ENCODE measurements around the gene TNFRSF8. TPM values are rescaled to one million over a fixed set of nuclear protein-coding genes. Genes with fewer than 3 reads are reported as not detected.
A peak's percentile ranks its signal among the peaks of the same experiment; 100 is the strongest.

Gene TNFRSF8
- total RNA-seq, 2 experiments from 2014 or later, result 31.1 to 33.2 TPM

- Mint-ChIP-seq H3K27me3 (no peaks in the 10 kb centered on the region), H3K27ac (no peak overlapping the region), H3K4me3 (no peak overlapping the region), H3K9me3 (no peaks in the 10 kb centered on the region), H3K36me3 (peaks cover 10% of the 10 kb centered on the region), H3K4me1 (ENCODE audit: low read depth) (peaks cover 20% of the 10 kb centered on the region)
- CTCF ChIA-PET, result interaction anchor here (0.8 to 4.0 kb wide), 2 partner anchors 13 to 16 kb away, joined by 3 to 22 read pairs; no protein-coding TSS in a partner anchor
- DNase-seq, result no peak
- POLR2A ChIA-PET, result interaction anchor here (1.9 kb wide), 1 partner anchor 11 kb away, joined by 6 read pairs; no protein-coding TSS in a partner anchor
- intact Hi-C loops (cut with micrococcal nuclease), result no loop called here
Measured at GRCh38 chr1:12140016-12140415, 76.9 kb downstream of the TNFRSF8 start.

- intact Hi-C loops (cut with micrococcal nuclease), result no loop called here
- H3K4me3 Mint-ChIP-seq, result no peak overlapping the region
- H3K9me3 Mint-ChIP-seq, result no peaks in the 10 kb centered on the region
- DNase-seq, result no peak
- CTCF ChIA-PET, result interaction anchor here (0.8 to 4.0 kb wide), 3 partner anchors 14 to 17 kb away, joined by 3 to 22 read pairs (median 6); no protein-coding TSS in a partner anchor
- H3K27me3 Mint-ChIP-seq, result no peaks in the 10 kb centered on the region
- POLR2A ChIA-PET, result interaction anchor here (1.9 kb wide), 1 partner anchor 10 kb away, joined by 6 read pairs; no protein-coding TSS in a partner anchor
- H3K27ac Mint-ChIP-seq, result no peak overlapping the region
- peaks cover 26% of the 10 kb centered on the region for H3K4me1 Mint-ChIP-seq (ENCODE audit: low read depth)
- H3K36me3 Mint-ChIP-seq, result peaks cover 13% of the 10 kb centered on the region
Measured at GRCh38 chr1:12140515-12141162, 77.5 kb downstream of the TNFRSF8 start.

GRCh38 chr1:12141163-12141850, 78.2 kb downstream of the TNFRSF8 start:
- Mint-ChIP-seq H3K36me3 (peaks cover 11% of the 10 kb centered on the region), H3K4me1 (ENCODE audit: low read depth) (peaks cover 30% of the 10 kb centered on the region), H3K27ac (no peak overlapping the region), H3K4me3 (no peak overlapping the region), H3K9me3 (no peaks in the 10 kb centered on the region), H3K27me3 (no peaks in the 10 kb centered on the region)
- POLR2A ChIA-PET, result interaction anchor here (1.9 kb wide), 1 partner anchor 9 kb away, joined by 6 read pairs; no protein-coding TSS in a partner anchor
- CTCF ChIA-PET, result interaction anchor here (1.3 kb wide), 1 partner anchor 17 kb away, joined by 6 read pairs; no protein-coding TSS in a partner anchor
- no peak for DNase-seq
- intact Hi-C loops (cut with micrococcal nuclease), result no loop called here

- intact Hi-C loops (cut with micrococcal nuclease), result no loop called here
- Mint-ChIP-seq H3K27me3 (no peaks in the 10 kb centered on the region), H3K27ac (no peak overlapping the region), H3K36me3 (peaks cover 11% of the 10 kb centered on the region), H3K9me3 (no peaks in the 10 kb centered on the region), H3K4me3 (no peak overlapping the region), H3K4me1 (ENCODE audit: low read depth) (peaks cover 40% of the 10 kb centered on the region)
- CTCF ChIA-PET, result interaction anchor here (0.6 kb wide), 1 partner anchor 483 kb away, joined by 3 read pairs; no protein-coding TSS in a partner anchor
- POLR2A ChIA-PET, result interaction anchor here (1.0 to 1.7 kb wide), 2 partner anchors 9 to 35 kb away, joined by 3 to 7 read pairs; no protein-coding TSS in a partner anchor
- no peak for DNase-seq
Measured at GRCh38 chr1:12142141-12142823, 79.2 kb downstream of the TNFRSF8 start.

- Mint-ChIP-seq H3K27me3 (no peaks in the 10 kb centered on the region), H3K36me3 (peaks cover 11% of the 10 kb centered on the region), H3K27ac (peak overlapping the region; percentile 78), H3K4me3 (no peak overlapping the region), H3K4me1 (ENCODE audit: low read depth) (peaks cover 48% of the 10 kb centered on the region), H3K9me3 (no peaks in the 10 kb centered on the region)
- CTCF ChIA-PET, result interaction anchor here (0.6 to 1.3 kb wide), 2 partner anchors 18 to 484 kb away, joined by 3 to 7 read pairs; no protein-coding TSS in a partner anchor
- intact Hi-C loops (cut with micrococcal nuclease), result no loop called here
- no peak for DNase-seq
- POLR2A ChIA-PET, result interaction anchor here (1.0 to 1.7 kb wide), 3 partner anchors 8 to 34 kb away, joined by 3 to 7 read pairs (median 3); no protein-coding TSS in a partner anchor
Measured at GRCh38 chr1:12142891-12143630, 80.0 kb downstream of the TNFRSF8 start.

- Mint-ChIP-seq H3K27me3 (no peaks in the 10 kb centered on the region), H3K27ac (peak overlapping the region; percentile 78), H3K4me3 (no peak overlapping the region), H3K4me1 (ENCODE audit: low read depth) (peaks cover 54% of the 10 kb centered on the region), H3K9me3 (no peaks in the 10 kb centered on the region), H3K36me3 (peaks cover 10% of the 10 kb centered on the region)
- intact Hi-C loops (cut with micrococcal nuclease), result no loop called here
- POLR2A ChIA-PET, result interaction anchor here (1.0 to 1.7 kb wide), 3 partner anchors 8 to 34 kb away, joined by 3 to 7 read pairs (median 3); no protein-coding TSS in a partner anchor
- DNase-seq, result peak; percentile 54
- CTCF ChIA-PET, result interaction anchor here (1.3 kb wide), 1 partner anchor 19 kb away, joined by 7 read pairs; no protein-coding TSS in a partner anchor
Measured at GRCh38 chr1:12143631-12144155, 80.6 kb downstream of the TNFRSF8 start.

- H3K27ac Mint-ChIP-seq, result peak overlapping the region; percentile 78
- peaks cover 3% of the 10 kb centered on the region for H3K9me3 Mint-ChIP-seq
- H3K27me3 Mint-ChIP-seq, result no peaks in the 10 kb centered on the region
- ChIA-PET CTCF (interaction anchor here (1.3 kb wide), 1 partner anchor 19 kb away, joined by 7 read pairs; no protein-coding TSS in a partner anchor), POLR2A (interaction anchor here (1.3 to 1.7 kb wide), 3 partner anchors 18 to 235 kb away, joined by 3 to 7 read pairs (median 3); no protein-coding TSS in a partner anchor)
- no peak for DNase-seq
- intact Hi-C loops (cut with micrococcal nuclease), result no loop called here
- H3K4me3 Mint-ChIP-seq, result no peak overlapping the region
- peaks cover 10% of the 10 kb centered on the region for H3K36me3 Mint-ChIP-seq
- H3K4me1 Mint-ChIP-seq (ENCODE audit: low read depth), result peaks cover 59% of the 10 kb centered on the region
Measured at GRCh38 chr1:12144236-12144635, 81.1 kb downstream of the TNFRSF8 start.

- peaks cover 67% of the 10 kb centered on the region for H3K4me1 Mint-ChIP-seq (ENCODE audit: low read depth)
- CTCF ChIA-PET, result no interaction called here
- DNase-seq, result no peak
- intact Hi-C loops (cut with micrococcal nuclease), result no loop called here
- peaks cover 11% of the 10 kb centered on the region for H3K9me3 Mint-ChIP-seq
- H3K27me3 Mint-ChIP-seq, result no peaks in the 10 kb centered on the region
- H3K36me3 Mint-ChIP-seq, result peaks cover 17% of the 10 kb centered on the region
- POLR2A ChIA-PET, result interaction anchor here (1.3 to 2.9 kb wide), 2 partner anchors 24 to 235 kb away, joined by 3 to 9 read pairs; no protein-coding TSS in a partner anchor
- H3K4me3 Mint-ChIP-seq, result no peak overlapping the region
- no peak overlapping the region for H3K27ac Mint-ChIP-seq
Measured at GRCh38 chr1:12144969-12145368, 81.9 kb downstream of the TNFRSF8 start.

GRCh38 chr1:12145616-12146342, 82.7 kb downstream of the TNFRSF8 start:
- Mint-ChIP-seq H3K4me3 (no peak overlapping the region), H3K9me3 (peaks cover 13% of the 10 kb centered on the region), H3K27ac (peak overlapping the region; percentile 23), H3K27me3 (no peaks in the 10 kb centered on the region), H3K36me3 (peaks cover 19% of the 10 kb centered on the region), H3K4me1 (ENCODE audit: low read depth) (peaks cover 75% of the 10 kb centered on the region)
- no peak for DNase-seq
- POLR2A ChIA-PET, result interaction anchor here (1.3 to 5.9 kb wide), 4 partner anchors 11 to 236 kb away, joined by 3 to 28 read pairs (median 8); no protein-coding TSS in a partner anchor
- intact Hi-C loops (cut with micrococcal nuclease), result no loop called here
- CTCF ChIA-PET, result interaction anchor here (1.9 kb wide), 1 partner anchor 21 kb away, joined by 7 read pairs; no protein-coding TSS in a partner anchor

- H3K36me3 Mint-ChIP-seq, result peaks cover 19% of the 10 kb centered on the region
- peaks cover 82% of the 10 kb centered on the region for H3K4me1 Mint-ChIP-seq (ENCODE audit: low read depth)
- ChIA-PET CTCF (interaction anchor here (1.9 kb wide), 1 partner anchor 22 kb away, joined by 7 read pairs; no protein-coding TSS in a partner anchor), POLR2A (interaction anchor here (0.9 to 5.9 kb wide), 4 partner anchors 10 to 32 kb away, joined by 3 to 28 read pairs (median 8); no protein-coding TSS in a partner anchor)
- peaks cover 13% of the 10 kb centered on the region for H3K9me3 Mint-ChIP-seq
- DNase-seq, result no peak
- peak overlapping the region; percentile 77 for H3K27ac Mint-ChIP-seq
- intact Hi-C loops (cut with micrococcal nuclease), result no loop called here
- no peaks in the 10 kb centered on the region for H3K27me3 Mint-ChIP-seq
- H3K4me3 Mint-ChIP-seq, result no peak overlapping the region
Measured at GRCh38 chr1:12146343-12147112, 83.4 kb downstream of the TNFRSF8 start.
